Measurements from ENCODE around the gene GABRB2. TPM values are rescaled to one million over a fixed set of nuclear protein-coding genes. Genes with fewer than 3 reads are reported as not detected.

Gene GABRB2
- total and polyA plus RNA-seq, 4 donors, result 0.08 TPM; not detected in 3

GRCh38 chr5:161277011-161277410 is 269.5 kb downstream of the GABRB2 start:
- 68% methylated on average over 1 of the region's 1 CpG for WGBS
- Histone ChIP-seq H3K36me3 (ENCODE audit: control insufficient read depth in 4 of 4, insufficient read depth in 3 of 4, low read depth in 1 of 4, low read length in 3 of 4) (no peaks in the 10 kb centered on the region), H3K4me3 (ENCODE audit: low read depth in 1 of 3, low read length in 3 of 3) (no peak overlapping the region), H3K9ac (ENCODE audit: low read depth in 1 of 2, low read length in 2 of 2) (no peak overlapping the region), H3K27me3 (ENCODE audit: control insufficient read depth in 4 of 4, insufficient read depth in 4 of 4, low read length in 3 of 4) (no peaks in the 10 kb centered on the region), H3K9me3 (ENCODE audit: control insufficient read depth in 4 of 4, low read length in 3 of 4) (peaks cover 0 to 4% (median 0%) of the 10 kb centered on the region in 4 donors), H3K27ac (ENCODE audit: low read depth in 1 of 2, low read length in 2 of 2) (no peak overlapping the region), H3K4me1 (ENCODE audit: control insufficient read depth in 4 of 4, insufficient read depth in 4 of 4, low read length in 3 of 4) (no peaks in the 10 kb centered on the region)
- TF ChIP-seq RAD21 (IDR thresholded peaks at IDR 0.05), result no peak
- TF ChIP-seq MAX (IDR thresholded peaks at IDR 0.05), result no peak
- no peak for TF ChIP-seq REST (IDR thresholded peaks at IDR 0.05)
- TF ChIP-seq ZBTB33 (IDR thresholded peaks at IDR 0.05), result no peak
- no peak for TF ChIP-seq HNF4G (IDR thresholded peaks at IDR 0.05)
- no peak for TF ChIP-seq GABPA (IDR thresholded peaks at IDR 0.05 in 1 of 2, conservative IDR thresholded peaks at IDR 0.05 in 1 of 2)
- TF ChIP-seq NR2F2 (IDR thresholded peaks at IDR 0.05), result no peak
- no peak for TF ChIP-seq ATF3 (IDR thresholded peaks at IDR 0.05)
- TF ChIP-seq SP1 (IDR thresholded peaks at IDR 0.05), result no peak
- no peak for TF ChIP-seq EGR1 (IDR thresholded peaks at IDR 0.05; ENCODE audit: low read depth in 2 of 2)
- TF ChIP-seq HNF4A (conservative IDR thresholded peaks at IDR 0.05), result no peak
- TF ChIP-seq YY1 (IDR thresholded peaks at IDR 0.05), result no peak
- no peak for TF ChIP-seq FOXA2 (IDR thresholded peaks at IDR 0.05)
- no peak for TF ChIP-seq RXRA (IDR thresholded peaks at IDR 0.05)
- TF ChIP-seq CTCF (IDR thresholded peaks at IDR 0.05; ENCODE audit: low read depth, low read length, missing input control), result no peak
- no peak for DNase-seq (ENCODE audit: low spot score)

GRCh38 chr5:161274951-161275350 is 271.6 kb downstream of the GABRB2 start:
- 74% methylated on average over 2 of the region's 2 CpGs for WGBS
- H3K4me3 ChIP-seq (ENCODE audit: low read depth in 1 of 3, low read length in 3 of 3), result no peak overlapping the region
- peaks cover 0 to 4% (median 0%) of the 10 kb centered on the region in 4 donors for H3K9me3 ChIP-seq (ENCODE audit: control insufficient read depth in 4 of 4, low read length in 3 of 4)
- no peak overlapping the region for H3K9ac ChIP-seq (ENCODE audit: low read depth in 1 of 2, low read length in 2 of 2)
- no peaks in the 10 kb centered on the region for H3K4me1 ChIP-seq (ENCODE audit: control insufficient read depth in 4 of 4, insufficient read depth in 4 of 4, low read length in 3 of 4)
- no peak for DNase-seq (ENCODE audit: low spot score)
- no peaks in the 10 kb centered on the region for H3K27me3 ChIP-seq (ENCODE audit: control insufficient read depth in 4 of 4, insufficient read depth in 4 of 4, low read length in 3 of 4)
- no peaks in the 10 kb centered on the region for H3K36me3 ChIP-seq (ENCODE audit: control insufficient read depth in 4 of 4, insufficient read depth in 3 of 4, low read depth in 1 of 4, low read length in 3 of 4)
- no peak overlapping the region for H3K27ac ChIP-seq (ENCODE audit: low read depth in 1 of 2, low read length in 2 of 2)
- TF ChIP-seq HNF4G (IDR thresholded peaks at IDR 0.05) (no peak), SP1 (IDR thresholded peaks at IDR 0.05) (no peak), MAX (IDR thresholded peaks at IDR 0.05) (no peak), GABPA (IDR thresholded peaks at IDR 0.05 in 1 of 2, conservative IDR thresholded peaks at IDR 0.05 in 1 of 2) (no peak), EGR1 (IDR thresholded peaks at IDR 0.05; ENCODE audit: low read depth in 2 of 2) (no peak), HNF4A (conservative IDR thresholded peaks at IDR 0.05) (no peak), YY1 (IDR thresholded peaks at IDR 0.05) (no peak), RAD21 (IDR thresholded peaks at IDR 0.05) (no peak), JUND (IDR thresholded peaks at IDR 0.05) (no peak), RXRA (IDR thresholded peaks at IDR 0.05) (no peak), ZBTB33 (IDR thresholded peaks at IDR 0.05) (no peak), REST (IDR thresholded peaks at IDR 0.05) (no peak)

All from liver (tissue), 9 donors.